Measurements from ENCODE around the gene AMDHD2. TPM values are rescaled to one million over a fixed set of nuclear protein-coding genes. Genes with fewer than 3 reads are reported as not detected.

Gene AMDHD2
- total RNA-seq, 1 donor from 2014 or later = 25.5 TPM

GRCh38 chr16:2486645-2487516 is 33.3 kb upstream of the AMDHD2 start:
- Histone ChIP-seq H3K4me1 (peaks cover 26% of the 10 kb centered on the region), H3K36me3 (no peaks in the 10 kb centered on the region), H3K4me3 (no peak overlapping the region), H3K9me3 (no peaks in the 10 kb centered on the region), H3K27me3 (no peaks in the 10 kb centered on the region), H3K27ac (no peak overlapping the region)
- intact Hi-C loops (cut with DNase I) = no loop called here
- no peak for TF ChIP-seq POLR2A (IDR thresholded peaks at IDR 0.05)
- TF ChIP-seq CTCF (IDR thresholded peaks at IDR 0.05) = peak in 1 of 3 experiments; percentile 5
- no peak for TF ChIP-seq POLR2AphosphoS5 (IDR thresholded peaks at IDR 0.05; ENCODE audit: insufficient read depth in 1 of 2, low read depth in 1 of 2)
- no peak for DNase-seq (ENCODE audit: extremely low spot score in 2 of 2)

- no peaks in the 10 kb centered on the region for H3K27me3 ChIP-seq
- no peaks in the 10 kb centered on the region for H3K36me3 ChIP-seq
- no peak for DNase-seq (ENCODE audit: extremely low spot score in 2 of 2)
- peaks cover 21% of the 10 kb centered on the region for H3K4me1 ChIP-seq
- TF ChIP-seq POLR2AphosphoS5 (IDR thresholded peaks at IDR 0.05; ENCODE audit: insufficient read depth in 1 of 2, low read depth in 1 of 2) (no peak), POLR2A (IDR thresholded peaks at IDR 0.05) (no peak), CTCF (IDR thresholded peaks at IDR 0.05) (no peak)
- intact Hi-C loops (cut with DNase I) = no loop called here
- no peak overlapping the region for H3K4me3 ChIP-seq
- no peaks in the 10 kb centered on the region for H3K9me3 ChIP-seq
- no peak overlapping the region for H3K27ac ChIP-seq
Measured at GRCh38 chr16:2487517-2487842, 32.7 kb upstream of the AMDHD2 start.

GRCh38 chr16:2487903-2488531 is 32.2 kb upstream of the AMDHD2 start:
- Histone ChIP-seq H3K36me3 (no peaks in the 10 kb centered on the region), H3K27ac (no peak overlapping the region), H3K9me3 (no peaks in the 10 kb centered on the region), H3K4me1 (peaks cover 15% of the 10 kb centered on the region), H3K27me3 (no peaks in the 10 kb centered on the region), H3K4me3 (no peak overlapping the region)
- intact Hi-C loops (cut with DNase I) = no loop called here
- no peak for DNase-seq (ENCODE audit: extremely low spot score in 2 of 2)
- TF ChIP-seq CTCF (IDR thresholded peaks at IDR 0.05) (no peak), POLR2AphosphoS5 (IDR thresholded peaks at IDR 0.05; ENCODE audit: insufficient read depth in 1 of 2, low read depth in 1 of 2) (no peak), POLR2A (IDR thresholded peaks at IDR 0.05) (no peak)

- H3K36me3 ChIP-seq = no peaks in the 10 kb centered on the region
- H3K9me3 ChIP-seq = no peaks in the 10 kb centered on the region
- DNase-seq (ENCODE audit: extremely low spot score in 2 of 2) = no peak
- no peak overlapping the region for H3K27ac ChIP-seq
- no peaks in the 10 kb centered on the region for H3K27me3 ChIP-seq
- intact Hi-C loops (cut with DNase I) = no loop called here
- peaks cover 4% of the 10 kb centered on the region for H3K4me1 ChIP-seq
- TF ChIP-seq POLR2A (IDR thresholded peaks at IDR 0.05) = no peak
- TF ChIP-seq POLR2AphosphoS5 (IDR thresholded peaks at IDR 0.05; ENCODE audit: insufficient read depth in 1 of 2, low read depth in 1 of 2) = no peak
- no peak for TF ChIP-seq CTCF (IDR thresholded peaks at IDR 0.05)
- no peak overlapping the region for H3K4me3 ChIP-seq
Measured at GRCh38 chr16:2489581-2489980, 30.6 kb upstream of the AMDHD2 start.
